Stimulated activated naive CD8-positive, alpha-beta T cell treated with anti-CD3 and anti-CD28 coated beads, Interleukin-15, amount 100 ng/mL, for 72 hours (primary cell): ENCODE measurements around the gene RAP1GAP.

Experiments used
- ATAC-seq: fragments of 150-1000 bp; cut with Tn5 transposase; 2 replicates; pipeline ENCODE4 v1.10.0; 2021; ENCODE audit warnings: mild to moderate bottlenecking, moderate library complexity
- DNase-seq, 2 donors: peaks; one replicate each; pipeline ENCODE4 v3.0.0; 2021 to 2022
- H3K27ac Mint-ChIP-seq, 2 donors: one replicate each; pipeline ENCODE4 v1.8.0; 2022; ENCODE audit warnings: mild to moderate bottlenecking in 2 of 2, mixed read lengths in 2 of 2, moderate library complexity in 2 of 2
- H3K27me3 Mint-ChIP-seq: one replicate; pipeline ENCODE4 v1.8.0; 2022; ENCODE audit warnings: mixed read lengths
- H3K4me1 Mint-ChIP-seq: one replicate; pipeline ENCODE4 v1.8.0; 2022; ENCODE audit warnings: mild to moderate bottlenecking, mixed read lengths
- H3K4me3 Mint-ChIP-seq, 2 donors: one replicate each; pipeline ENCODE4 v1.8.0; 2022; ENCODE audit warnings: mild to moderate bottlenecking in 2 of 2, mixed read lengths in 2 of 2, moderate library complexity in 1 of 2
- H3K9me3 Mint-ChIP-seq, 2 donors: one replicate each; pipeline ENCODE4 v1.8.0; 2022; ENCODE audit warnings: mixed read lengths in 2 of 2

RAP1GAP gene

GRCh38 chr1:21605964-21606705 lies 63.0 kb downstream of the RAP1GAP start:
- peak overlapping the region in 1 of 2 donors; percentile 56 for H3K27ac Mint-ChIP-seq
- no peaks in the 10 kb centered on the region for H3K9me3 Mint-ChIP-seq
- no peak overlapping the region for H3K4me3 Mint-ChIP-seq
- DNase-seq: no peak
- H3K4me1 Mint-ChIP-seq: peaks cover 15% of the 10 kb centered on the region
- peaks cover 23% of the 10 kb centered on the region for H3K27me3 Mint-ChIP-seq
- no peak for ATAC-seq

GRCh38 chr1:21605012-21605715 lies 64.0 kb downstream of the RAP1GAP start:
- peaks cover 15% of the 10 kb centered on the region for H3K4me1 Mint-ChIP-seq
- no peaks in the 10 kb centered on the region for H3K9me3 Mint-ChIP-seq
- no peak overlapping the region for H3K27ac Mint-ChIP-seq
- no peak overlapping the region for H3K4me3 Mint-ChIP-seq
- DNase-seq (no peak), ATAC-seq (no peak)
- H3K27me3 Mint-ChIP-seq: peaks cover 23% of the 10 kb centered on the region

GRCh38 chr1:21604208-21604957 lies 64.8 kb downstream of the RAP1GAP start:
- H3K27ac Mint-ChIP-seq: peak overlapping the region; percentile 23 to 38

GRCh38 chr1:21603177-21604138 lies 65.7 kb downstream of the RAP1GAP start:
- ATAC-seq: no peak

More at GRCh38 chr1:21604208-21604957, 64.8 kb downstream of the RAP1GAP start:
- H3K4me3 Mint-ChIP-seq: no peak overlapping the region
- ATAC-seq: no peak
- DNase-seq: no peak
- H3K4me1 Mint-ChIP-seq: peaks cover 15% of the 10 kb centered on the region
- no peaks in the 10 kb centered on the region for H3K9me3 Mint-ChIP-seq
- H3K27me3 Mint-ChIP-seq: peaks cover 22% of the 10 kb centered on the region

GRCh38 chr1:21601278-21602048 lies 67.7 kb downstream of the RAP1GAP start:
- DNase-seq: no peak
- Mint-ChIP-seq H3K4me3 (no peak overlapping the region), H3K27me3 (no peaks in the 10 kb centered on the region), H3K27ac (no peak overlapping the region), H3K9me3 (no peaks in the 10 kb centered on the region), H3K4me1 (no peaks in the 10 kb centered on the region)
- ATAC-seq: no peak

More at GRCh38 chr1:21603177-21604138, 65.7 kb downstream of the RAP1GAP start:
- DNase-seq: no peak
- Mint-ChIP-seq H3K27me3 (peaks cover 13% of the 10 kb centered on the region), H3K4me1 (peaks cover 15% of the 10 kb centered on the region), H3K9me3 (no peaks in the 10 kb centered on the region), H3K27ac (peak overlapping the region in 1 of 2 donors; percentile 21), H3K4me3 (no peak overlapping the region)

- peaks cover 13% of the 10 kb centered on the region for H3K27me3 Mint-ChIP-seq
- H3K4me3 Mint-ChIP-seq: no peak overlapping the region
- DNase-seq (no peak), ATAC-seq (no peak)
- H3K27ac Mint-ChIP-seq: no peak overlapping the region
- no peaks in the 10 kb centered on the region for H3K4me1 Mint-ChIP-seq
- no peaks in the 10 kb centered on the region for H3K9me3 Mint-ChIP-seq
These were observed 69.8 kb downstream of the RAP1GAP start for GRCh38 chr1:21599402-21599801.

GRCh38 chr1:21598904-21599303 lies 70.3 kb downstream of the RAP1GAP start:
- H3K4me3 Mint-ChIP-seq: no peak overlapping the region
- peaks cover 18% of the 10 kb centered on the region for H3K27me3 Mint-ChIP-seq
- H3K27ac Mint-ChIP-seq: no peak overlapping the region
- no peaks in the 10 kb centered on the region for H3K4me1 Mint-ChIP-seq
- H3K9me3 Mint-ChIP-seq: no peaks in the 10 kb centered on the region
- no peak for ATAC-seq
- no peak for DNase-seq

GRCh38 chr1:21598417-21598816 lies 70.7 kb downstream of the RAP1GAP start:
- no peaks in the 10 kb centered on the region for H3K9me3 Mint-ChIP-seq
- H3K4me3 Mint-ChIP-seq: no peak overlapping the region
- no peaks in the 10 kb centered on the region for H3K4me1 Mint-ChIP-seq
- H3K27me3 Mint-ChIP-seq: peaks cover 18% of the 10 kb centered on the region
- DNase-seq (no peak), ATAC-seq (peak; percentile 2)
- H3K27ac Mint-ChIP-seq: no peak overlapping the region

- no peak overlapping the region for H3K4me3 Mint-ChIP-seq
- H3K4me1 Mint-ChIP-seq: no peaks in the 10 kb centered on the region
- ATAC-seq: peak; percentile 4
These were observed 71.4 kb downstream of the RAP1GAP start for GRCh38 chr1:21597753-21598152.

GRCh38 chr1:21596628-21597027 lies 72.5 kb downstream of the RAP1GAP start:
- no peak overlapping the region for H3K4me3 Mint-ChIP-seq
- H3K4me1 Mint-ChIP-seq: no peaks in the 10 kb centered on the region
- peaks cover 27% of the 10 kb centered on the region for H3K27me3 Mint-ChIP-seq
- H3K9me3 Mint-ChIP-seq: no peaks in the 10 kb centered on the region
- DNase-seq: no peak
- ATAC-seq: no peak
- no peak overlapping the region for H3K27ac Mint-ChIP-seq

More at GRCh38 chr1:21597753-21598152, 71.4 kb downstream of the RAP1GAP start:
- Mint-ChIP-seq H3K9me3 (no peaks in the 10 kb centered on the region), H3K27me3 (peaks cover 18% of the 10 kb centered on the region), H3K27ac (no peak overlapping the region)
- no peak for DNase-seq

- H3K4me1 Mint-ChIP-seq: no peaks in the 10 kb centered on the region
- no peak for ATAC-seq
- H3K4me3 Mint-ChIP-seq: no peak overlapping the region
- DNase-seq: no peak
- H3K27ac Mint-ChIP-seq: no peak overlapping the region
- H3K9me3 Mint-ChIP-seq: no peaks in the 10 kb centered on the region
- peaks cover 30% of the 10 kb centered on the region for H3K27me3 Mint-ChIP-seq
These were observed 73.0 kb downstream of the RAP1GAP start for GRCh38 chr1:21596174-21596573.

- H3K27me3 Mint-ChIP-seq: peaks cover 35% of the 10 kb centered on the region
- no peaks in the 10 kb centered on the region for H3K9me3 Mint-ChIP-seq
- H3K27ac Mint-ChIP-seq: no peak overlapping the region
- DNase-seq (peak; percentile 50 to 61), ATAC-seq (no peak)
- peaks cover 8% of the 10 kb centered on the region for H3K4me1 Mint-ChIP-seq
- H3K4me3 Mint-ChIP-seq: no peak overlapping the region
These were observed 73.9 kb downstream of the RAP1GAP start for GRCh38 chr1:21594935-21595897.

- DNase-seq (no peak), ATAC-seq (no peak)
- no peak overlapping the region for H3K4me3 Mint-ChIP-seq
- H3K9me3 Mint-ChIP-seq: no peaks in the 10 kb centered on the region
- peaks cover 37% of the 10 kb centered on the region for H3K27me3 Mint-ChIP-seq
- peaks cover 8% of the 10 kb centered on the region for H3K4me1 Mint-ChIP-seq
- H3K27ac Mint-ChIP-seq: no peak overlapping the region
These were observed 74.7 kb downstream of the RAP1GAP start for GRCh38 chr1:21594501-21594900.
